OCI-LY3 (cell line): ENCODE data around the gene CCDC13.

ENCODE experiments used
- CTCF ChIP-seq: fragments of 200-600, 300-600 bp; sonication (generic); IDR thresholded peaks from 2 replicates; pipeline ENCODE4 v1.5.1; 2014; ENCODE audit warnings: antibody characterized with exemption, low read length, low read depth
- EZH2phosphoT487 ChIP-seq: fragments of 200-600 bp; shearing (Covaris generic); IDR thresholded peaks from 2 replicates; pipeline ENCODE4 v1.6.1; 2018; ENCODE audit warnings: antibody characterized with exemption, mixed run types, low read depth

GRCh38 chr3:42736081-42736480, 37.0 kb downstream of the CCDC13 start:
- TF ChIP-seq CTCF (no peak), EZH2phosphoT487 (no peak)
